Erythroblast (primary cell): ENCODE results near the gene SYNPO2.

Experiments
- DNase-seq, 2 experiments: peaks; one replicate each; lab custom pipeline; 2025; lab: John Stamatoyannopoulos, UW
- GATA1 ChIP-seq: IDR thresholded peaks from 2 replicates; pipeline ENCODE4 v1.6.1; 2011; ENCODE audit warnings: low read depth, mild to moderate bottlenecking, control low read depth, low read length, moderate library complexity
- POLR2A ChIP-seq: IDR thresholded peaks from 2 replicates; pipeline ENCODE4 v1.6.1; 2011; ENCODE audit warnings: mild to moderate bottlenecking, low read length

Gene SYNPO2

DNA sequence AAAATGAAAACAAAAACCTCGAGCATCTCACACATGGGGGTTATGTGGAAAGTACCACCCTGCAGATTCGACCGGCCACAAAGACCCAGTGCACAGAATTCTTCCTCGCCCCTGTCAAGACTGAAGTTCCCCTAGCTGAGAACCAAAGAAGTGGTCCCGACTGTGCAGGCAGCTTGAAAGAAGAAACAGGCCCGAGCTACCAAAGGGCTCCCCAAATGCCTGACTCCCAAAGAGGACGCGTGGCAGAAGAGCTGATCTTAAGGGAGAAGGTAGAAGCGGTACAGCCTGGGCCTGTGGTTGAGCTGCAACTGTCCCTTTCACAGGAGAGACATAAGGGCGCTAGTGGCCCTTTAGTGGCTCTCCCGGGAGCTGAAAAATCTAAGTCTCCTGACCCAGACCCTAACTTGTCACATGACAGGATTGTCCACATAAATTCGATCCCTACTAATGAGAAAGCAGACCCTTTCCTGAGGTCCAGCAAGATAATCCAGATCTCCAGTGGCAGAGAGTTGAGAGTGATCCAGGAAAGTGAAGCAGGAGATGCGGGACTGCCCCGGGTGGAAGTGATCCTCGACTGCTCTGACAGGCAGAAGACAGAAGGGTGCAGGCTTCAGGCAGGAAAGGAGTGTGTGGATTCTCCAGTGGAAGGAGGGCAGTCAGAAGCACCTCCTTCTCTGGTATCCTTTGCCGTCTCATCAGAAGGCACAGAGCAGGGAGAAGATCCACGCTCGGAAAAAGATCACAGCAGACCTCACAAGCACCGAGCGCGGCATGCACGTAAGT, 138.2 kb downstream of the SYNPO2 start:
- DNase-seq: no peak
- no peak for TF ChIP-seq POLR2A
- TF ChIP-seq GATA1: no peak

DNA sequence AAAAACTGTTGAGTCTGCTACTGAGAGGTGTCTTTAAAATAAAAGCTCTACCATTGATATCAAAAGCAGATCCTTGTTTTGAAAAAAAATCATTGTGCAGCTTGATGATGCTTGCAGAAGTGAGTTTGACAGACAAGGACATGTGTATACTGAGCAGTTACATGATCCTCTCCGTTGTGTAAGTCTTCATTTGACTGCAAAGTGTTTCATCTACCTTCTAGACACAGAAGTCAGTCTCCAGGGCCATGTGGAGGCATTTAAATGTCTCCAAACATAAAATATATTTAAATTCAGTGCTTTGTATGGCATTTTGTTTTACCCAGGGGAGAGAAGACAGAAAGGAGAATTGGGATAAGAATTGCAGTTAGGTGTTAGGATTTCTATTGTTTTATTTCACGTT, 139.2 kb downstream of the SYNPO2 start:
- TF ChIP-seq POLR2A (no peak), GATA1 (no peak)
- no peak for DNase-seq

DNA sequence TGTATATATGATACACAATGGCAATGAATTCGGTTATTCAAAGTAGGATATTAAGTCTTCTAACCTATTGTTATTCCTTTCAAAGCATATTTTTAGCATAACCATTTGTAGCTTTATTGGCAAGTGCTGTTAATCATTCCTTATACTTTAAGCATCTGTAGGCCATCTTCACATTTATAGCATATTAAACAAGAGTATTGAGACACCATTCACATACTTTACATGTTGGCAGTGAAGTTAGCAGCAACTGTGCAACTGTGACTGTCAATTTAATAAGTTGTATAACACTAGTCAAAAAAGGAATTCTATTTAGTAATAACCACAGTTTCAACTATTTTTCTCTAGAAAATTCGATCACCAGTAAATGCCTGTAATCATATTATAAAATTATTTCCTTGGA, 139.6 kb downstream of the SYNPO2 start:
- TF ChIP-seq GATA1 (no peak), POLR2A (no peak)

DNA sequence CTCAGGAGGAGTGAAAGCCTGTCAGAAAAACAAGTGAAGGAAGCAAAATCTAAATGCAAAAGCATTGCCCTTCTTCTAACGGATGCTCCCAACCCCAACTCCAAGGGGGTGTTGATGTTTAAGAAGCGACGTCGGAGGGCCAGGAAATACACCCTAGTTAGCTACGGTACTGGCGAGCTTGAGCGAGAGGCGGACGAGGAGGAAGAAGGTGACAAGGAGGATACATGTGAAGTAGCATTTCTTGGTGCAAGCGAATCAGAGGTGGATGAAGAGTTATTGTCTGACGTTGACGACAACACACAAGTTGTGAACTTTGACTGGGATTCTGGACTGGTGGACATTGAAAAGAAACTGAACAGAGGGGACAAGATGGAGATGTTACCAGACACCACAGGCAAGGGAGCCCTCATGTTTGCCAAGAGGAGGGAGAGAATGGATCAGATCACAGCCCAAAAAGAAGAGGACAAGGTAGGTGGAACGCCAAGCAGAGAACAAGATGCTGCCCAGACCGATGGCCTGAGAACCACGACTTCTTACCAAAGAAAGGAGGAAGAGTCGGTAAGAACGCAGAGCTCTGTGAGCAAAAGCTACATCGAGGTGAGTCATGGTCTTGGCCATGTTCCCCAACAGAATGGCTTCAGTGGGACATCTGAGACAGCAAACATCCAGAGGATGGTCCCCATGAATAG, 141.3 kb downstream of the SYNPO2 start:
- TF ChIP-seq GATA1 (no peak), POLR2A (no peak)

More for the DNA sequence above, 139.6 kb downstream of the SYNPO2 start:
- no peak for DNase-seq

DNA sequence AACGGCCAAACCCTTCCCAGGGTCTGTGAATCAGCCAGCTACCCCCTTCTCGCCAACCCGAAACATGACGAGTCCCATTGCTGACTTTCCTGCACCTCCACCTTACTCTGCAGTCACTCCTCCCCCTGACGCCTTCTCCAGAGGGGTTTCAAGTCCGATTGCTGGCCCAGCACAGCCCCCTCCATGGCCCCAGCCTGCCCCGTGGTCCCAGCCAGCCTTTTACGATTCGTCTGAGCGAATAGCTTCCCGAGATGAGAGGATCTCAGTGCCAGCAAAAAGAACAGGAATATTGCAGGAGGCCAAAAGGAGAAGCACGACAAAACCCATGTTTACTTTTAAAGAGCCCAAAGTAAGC, 141.9 kb downstream of the SYNPO2 start:
- TF ChIP-seq GATA1 (no peak), POLR2A (no peak)
- DNase-seq: no peak

More for the DNA sequence above, 141.3 kb downstream of the SYNPO2 start:
- no peak for DNase-seq

DNA sequence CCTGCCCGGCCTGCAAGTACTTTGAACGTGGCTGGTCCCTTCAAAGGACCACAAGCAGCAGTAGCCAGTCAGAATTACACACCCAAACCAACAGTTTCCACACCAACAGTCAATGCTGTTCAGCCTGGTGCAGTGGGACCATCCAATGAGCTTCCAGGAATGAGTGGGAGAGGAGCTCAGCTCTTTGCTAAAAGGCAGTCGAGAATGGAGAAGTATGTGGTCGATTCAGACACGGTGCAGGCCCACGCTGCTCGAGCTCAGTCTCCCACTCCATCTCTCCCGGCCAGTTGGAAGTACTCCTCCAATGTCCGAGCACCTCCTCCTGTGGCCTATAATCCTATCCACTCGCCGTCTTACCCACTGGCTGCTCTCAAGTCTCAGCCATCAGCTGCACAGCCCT, 142.6 kb downstream of the SYNPO2 start:
- no peak for DNase-seq
- no peak for TF ChIP-seq GATA1
- no peak for TF ChIP-seq POLR2A

DNA sequence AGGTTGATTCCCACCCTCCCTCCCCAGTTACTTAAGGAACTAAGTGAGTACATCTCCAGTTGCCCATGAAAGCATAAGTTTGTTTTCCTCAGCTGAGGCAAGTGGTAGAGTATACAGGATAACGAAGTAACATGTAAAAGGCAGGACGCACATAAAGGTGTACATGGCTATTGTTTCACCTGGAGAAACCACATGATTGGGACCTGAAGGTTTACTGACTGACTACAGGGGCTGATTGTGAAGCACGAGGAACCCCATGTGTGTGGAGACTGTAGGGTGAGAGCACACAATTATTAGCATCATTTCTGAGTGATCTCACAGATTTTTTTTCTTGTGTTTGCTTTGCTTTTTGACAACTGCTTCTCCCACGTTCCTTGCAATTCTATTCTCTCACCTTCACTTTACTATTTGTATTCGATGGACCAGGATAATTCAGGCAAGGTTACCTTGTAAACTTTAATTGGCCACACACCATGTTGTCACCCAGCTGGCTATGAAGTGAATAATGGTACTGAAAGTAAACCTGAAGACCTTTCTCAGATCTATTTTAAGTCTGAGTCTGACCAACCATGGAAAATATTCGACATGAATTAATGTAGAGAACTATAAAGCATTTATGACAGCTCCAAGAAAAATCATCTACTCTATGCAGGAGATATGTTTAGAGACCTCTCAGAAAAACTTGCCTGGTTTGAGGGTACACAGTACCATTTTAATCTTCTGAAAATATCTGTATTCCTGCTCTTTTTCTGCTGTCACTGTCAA, 144.4 kb downstream of the SYNPO2 start:
- TF ChIP-seq GATA1 (no peak), POLR2A (no peak)
- no peak for DNase-seq

DNA sequence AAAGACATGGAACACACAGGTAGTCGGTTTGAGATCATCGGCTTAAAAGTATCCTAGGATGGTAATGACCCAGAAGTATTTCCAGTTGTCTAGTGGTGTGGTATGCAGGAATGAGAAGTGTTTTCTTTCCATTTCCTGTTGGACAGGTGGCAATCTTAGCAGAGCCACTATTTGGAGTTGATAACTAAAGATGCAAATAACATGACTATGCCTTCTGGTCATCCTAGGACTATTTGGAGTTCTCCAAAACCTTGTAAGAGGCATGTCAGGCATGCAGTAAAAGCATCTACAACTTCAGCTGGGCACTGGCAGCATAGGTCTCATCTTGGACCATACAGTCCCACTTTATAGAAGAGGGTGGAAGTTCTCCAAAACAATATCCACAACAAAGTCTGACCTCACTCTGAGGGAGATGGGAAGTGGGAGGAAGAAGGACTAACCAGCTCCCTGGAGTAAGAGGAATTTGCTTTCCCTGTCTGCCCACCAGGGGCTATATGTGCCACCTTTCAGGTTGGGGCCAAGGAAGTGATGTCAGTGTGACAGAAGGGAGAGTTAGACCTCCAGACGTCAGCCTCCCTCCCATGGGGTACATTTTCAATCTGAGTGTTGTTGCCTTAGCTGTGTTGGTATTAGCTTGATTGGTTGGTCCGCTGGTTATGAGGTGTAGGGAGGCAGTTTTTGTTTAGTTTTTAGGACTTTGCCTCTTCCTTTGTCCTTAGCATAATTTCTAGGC, 145.8 kb downstream of the SYNPO2 start:
- DNase-seq: no peak
- TF ChIP-seq GATA1: no peak
- TF ChIP-seq POLR2A: no peak

DNA sequence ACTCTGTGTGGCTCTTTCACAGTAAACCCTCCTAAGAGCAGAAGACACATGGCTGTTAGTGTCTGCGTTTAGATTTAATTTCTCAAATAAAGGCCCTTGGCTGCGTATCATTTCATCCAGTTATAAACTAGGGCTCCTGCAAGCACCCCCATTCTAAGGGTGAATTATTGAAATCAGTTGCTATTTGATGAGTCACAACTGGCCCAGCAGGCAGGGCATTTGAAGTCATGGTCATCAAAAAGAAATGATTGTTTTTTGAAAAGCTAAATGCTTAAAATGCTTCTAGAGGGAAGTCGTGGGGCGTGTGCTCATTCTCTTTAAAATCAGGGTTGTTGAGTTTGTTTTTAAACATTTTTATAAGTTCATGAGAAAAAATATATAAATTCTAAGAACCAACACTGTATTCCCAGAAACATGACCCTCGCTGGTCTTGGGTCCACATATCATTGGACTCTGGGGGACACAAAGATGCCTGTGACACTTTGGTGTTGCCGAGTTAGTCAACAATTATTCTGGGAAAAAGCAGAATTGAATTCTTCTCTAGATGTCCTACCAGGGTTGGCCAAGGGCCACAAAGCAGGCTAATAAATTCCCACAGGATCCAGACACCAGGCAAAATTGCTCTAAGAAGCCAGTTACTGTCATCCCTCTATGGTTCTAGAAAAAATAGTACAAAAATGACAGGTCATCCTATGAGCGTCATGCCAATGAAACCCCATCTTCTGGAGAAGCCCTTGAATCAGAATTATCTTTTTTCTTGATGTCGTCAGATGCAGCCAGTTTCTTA, 147.5 kb downstream of the SYNPO2 start:
- TF ChIP-seq POLR2A (no peak), GATA1 (no peak)
- DNase-seq: no peak

DNA sequence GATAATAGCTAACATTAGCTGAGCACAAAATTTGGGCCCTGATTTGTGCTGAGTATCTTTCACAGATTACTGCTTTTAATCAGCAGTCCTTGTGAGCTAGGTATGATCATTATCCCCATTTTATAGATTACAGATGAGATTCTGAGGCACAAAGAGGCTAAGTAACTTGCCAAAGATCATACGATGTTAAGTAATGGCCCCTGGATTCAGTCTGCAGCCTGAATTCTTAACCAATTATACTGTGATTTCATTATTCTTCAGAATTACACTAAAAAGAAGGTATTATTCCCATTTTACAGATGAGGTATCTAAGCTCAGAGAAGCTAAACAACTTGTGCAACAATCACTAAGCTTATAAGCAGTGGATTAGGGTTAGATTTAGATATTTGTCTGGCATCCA, 149.1 kb downstream of the SYNPO2 start:
- no peak for DNase-seq
- TF ChIP-seq POLR2A (no peak), GATA1 (no peak)

DNA sequence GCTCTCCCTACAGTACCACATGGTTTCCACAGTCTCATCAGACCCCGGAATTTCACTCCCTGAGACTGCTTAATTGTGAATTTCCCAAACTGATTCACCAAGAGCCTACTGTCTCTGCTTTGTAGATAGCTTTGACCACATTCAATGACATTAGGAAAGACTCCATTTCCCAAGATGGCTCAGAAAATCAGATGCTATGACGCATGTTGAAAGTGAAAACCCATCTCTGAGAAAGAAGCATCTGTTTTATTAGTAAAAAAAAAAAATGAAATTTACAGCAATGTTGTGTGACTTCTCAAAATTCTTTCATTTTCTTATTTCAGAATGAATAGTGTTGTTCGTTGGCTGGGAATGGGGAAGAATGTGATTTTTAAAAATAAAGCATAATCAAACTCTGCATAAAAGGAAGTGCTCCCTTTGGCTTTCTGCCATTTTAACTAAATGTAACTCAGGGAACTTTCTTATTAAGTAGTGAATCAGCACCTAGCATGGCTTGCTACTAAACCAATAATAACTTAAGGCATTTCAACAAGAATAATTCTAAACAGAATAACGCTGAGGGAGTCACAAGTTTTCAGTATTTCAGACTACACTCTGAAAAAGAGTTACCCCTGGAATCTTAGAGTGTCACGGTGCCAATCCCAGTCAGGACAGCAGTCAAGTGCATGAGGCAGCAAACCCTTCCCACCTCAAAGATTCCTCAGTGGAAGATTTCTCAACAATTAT, 149.6 kb downstream of the SYNPO2 start:
- TF ChIP-seq GATA1: no peak
- TF ChIP-seq POLR2A: no peak
- DNase-seq: no peak

DNA sequence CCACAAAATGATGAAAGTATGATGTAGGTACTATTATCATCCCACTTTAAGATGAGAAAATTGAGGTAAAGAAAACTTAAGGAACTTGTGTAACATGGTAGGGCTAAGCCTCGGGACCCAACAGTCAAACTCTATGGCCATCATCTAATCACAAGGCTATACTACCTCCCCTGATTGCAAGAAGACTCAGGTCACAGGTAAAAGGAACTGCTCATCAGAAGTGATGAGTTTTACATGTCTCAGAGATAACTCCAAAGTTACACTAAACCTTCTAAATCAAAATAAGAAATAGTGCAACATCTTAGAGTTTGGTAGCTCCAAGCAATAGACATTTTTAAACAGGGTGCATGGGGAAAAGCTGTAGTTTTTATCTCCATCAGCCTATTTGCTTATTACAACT, 150.5 kb downstream of the SYNPO2 start:
- no peak for DNase-seq
- no peak for TF ChIP-seq POLR2A
- TF ChIP-seq GATA1: no peak
